HG03521 (cell line): ENCODE results near the gene BICDL1.

Experiments used
- ATAC-seq: cut with Tn5 transposase; IDR thresholded peaks from one replicate; pipeline ENCODE4 v1.9.1; 2021; ENCODE audit warnings: mild to moderate bottlenecking, moderate library complexity; ENCODE audit not compliant: unreplicated experiment

BICDL1 gene

DNA sequence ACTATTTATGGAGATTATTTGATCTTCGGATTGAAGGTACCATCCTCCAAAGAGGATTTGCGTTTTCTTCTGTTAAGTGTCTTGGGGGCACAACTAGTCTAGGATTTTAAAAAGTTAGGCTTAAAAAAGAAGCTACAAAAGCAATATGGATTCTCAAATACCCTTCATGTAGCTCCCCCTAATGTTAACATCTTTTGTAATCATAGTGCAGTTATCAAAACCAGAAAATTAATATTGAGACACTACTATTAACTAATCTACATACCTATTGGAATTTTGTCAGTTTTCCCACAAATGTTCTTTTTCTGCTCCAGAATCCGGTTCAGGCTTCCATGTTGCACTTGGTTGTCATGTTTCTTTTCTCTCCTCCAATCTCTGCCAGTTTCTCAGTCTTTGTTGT, 62.5 kb downstream of the BICDL1 start:
- no peak for ATAC-seq

DNA sequence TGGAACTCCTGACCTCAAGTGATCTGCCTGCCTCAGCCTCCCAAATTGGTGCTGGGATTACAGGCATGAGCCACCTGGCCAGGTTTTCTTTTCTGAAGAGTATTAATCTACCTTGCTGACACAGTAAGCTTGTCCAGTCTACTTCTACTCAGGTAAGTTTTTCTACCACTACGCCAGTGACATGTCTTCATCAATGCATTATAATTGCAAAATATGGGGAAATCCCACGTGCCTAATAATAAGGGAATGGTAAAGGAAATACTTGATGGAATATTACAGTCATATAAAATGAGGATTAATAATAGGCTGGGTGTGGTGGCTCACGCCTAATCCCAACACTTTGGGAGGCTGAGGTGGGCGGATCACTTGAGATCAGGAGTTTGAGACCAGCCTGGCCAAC, 65.3 kb downstream of the BICDL1 start:
- no peak for ATAC-seq

DNA sequence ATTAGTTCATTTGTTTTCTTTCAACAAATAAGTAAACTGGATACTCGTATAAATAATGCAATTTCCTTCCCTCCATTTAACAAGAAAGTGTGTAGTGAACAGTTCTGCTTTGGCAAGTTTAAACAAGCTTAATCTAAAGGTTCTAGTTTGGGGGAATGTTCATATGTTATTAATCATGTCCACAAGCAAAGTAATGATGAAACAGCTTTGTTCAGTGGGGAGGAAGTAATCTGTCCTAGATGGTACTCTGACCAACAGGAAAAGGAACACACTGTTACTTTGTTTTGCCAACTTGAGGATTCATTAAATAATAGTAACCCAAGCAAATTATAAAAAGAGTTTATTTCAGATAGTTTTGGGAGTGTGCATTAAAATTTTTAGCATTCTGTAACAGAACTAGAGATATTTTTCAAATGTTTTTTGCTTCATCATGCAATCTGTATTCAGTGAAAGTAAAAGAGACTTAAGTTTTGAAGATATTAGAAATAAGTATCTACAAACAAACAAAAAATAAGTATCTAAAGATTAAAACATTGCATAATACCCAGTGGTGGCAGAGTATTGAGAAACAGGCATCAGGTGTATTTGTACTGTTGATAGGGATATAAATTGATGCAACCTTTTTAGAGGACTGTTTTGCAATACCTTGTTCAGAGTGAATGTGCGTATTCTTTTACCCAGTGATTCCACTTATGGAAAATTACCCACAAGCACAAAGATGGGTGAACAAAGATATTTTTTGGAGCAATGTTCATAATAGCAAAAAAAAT, 66.4 kb downstream of the BICDL1 start:
- ATAC-seq: no peak

DNA sequence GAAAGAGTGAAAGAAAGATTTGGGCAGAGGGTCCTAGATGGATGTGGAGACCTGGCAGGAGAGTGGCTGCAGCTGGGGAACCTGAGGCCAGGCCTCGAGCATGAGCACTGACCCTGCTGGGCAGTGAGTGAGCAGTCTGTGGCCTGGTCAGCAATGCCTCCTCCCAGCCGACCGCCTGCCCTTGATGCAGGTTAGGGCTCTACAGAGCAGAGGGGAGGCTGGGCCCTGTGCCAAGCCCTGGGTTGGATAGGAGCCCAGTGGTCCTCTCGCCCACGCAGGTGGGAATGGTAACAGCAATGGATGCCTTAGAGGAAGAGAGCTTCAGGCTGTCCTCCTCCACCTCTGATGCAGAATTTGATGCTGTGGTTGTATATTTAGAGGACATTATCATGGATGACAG, 67.7 kb downstream of the BICDL1 start:
- ATAC-seq: no peak

DNA sequence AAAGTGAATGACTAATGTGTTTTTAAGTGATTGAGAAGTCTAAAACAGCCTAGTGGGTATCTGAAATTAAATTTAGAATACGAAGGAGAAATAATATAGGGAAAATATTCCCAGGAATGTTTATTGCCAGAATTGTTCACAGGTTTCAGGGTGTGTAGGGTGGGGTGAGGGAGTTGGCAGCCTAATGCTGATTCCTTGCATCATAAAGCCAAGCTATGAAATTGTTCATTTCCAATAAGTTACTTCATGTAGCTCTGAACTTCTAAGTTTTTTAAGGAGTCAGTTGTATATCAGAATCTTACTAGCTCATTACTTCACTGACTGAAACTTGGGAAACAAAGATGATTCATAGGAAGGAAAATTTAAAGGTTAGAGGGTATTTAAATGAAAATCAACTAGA, 71.2 kb downstream of the BICDL1 start:
- no peak for ATAC-seq

DNA sequence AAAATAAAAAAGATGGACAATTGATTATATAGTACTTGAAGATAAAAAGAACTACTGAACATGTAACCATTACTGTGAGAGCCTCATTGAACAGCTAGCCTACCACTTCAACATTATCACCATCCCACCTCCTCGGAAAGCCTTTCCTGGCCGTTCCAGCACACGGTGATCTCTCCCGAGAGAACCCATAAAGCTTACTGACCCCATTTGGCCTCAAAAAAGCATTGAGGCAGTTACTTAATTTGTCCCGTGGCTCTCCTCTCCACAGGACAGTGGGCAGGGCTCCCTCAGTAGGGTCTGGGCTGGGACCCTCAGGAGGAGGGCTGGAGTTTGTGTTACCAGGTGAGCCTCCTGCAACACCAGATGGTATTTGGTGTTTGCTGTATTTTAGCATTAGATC, 71.7 kb downstream of the BICDL1 start:
- no peak for ATAC-seq

DNA sequence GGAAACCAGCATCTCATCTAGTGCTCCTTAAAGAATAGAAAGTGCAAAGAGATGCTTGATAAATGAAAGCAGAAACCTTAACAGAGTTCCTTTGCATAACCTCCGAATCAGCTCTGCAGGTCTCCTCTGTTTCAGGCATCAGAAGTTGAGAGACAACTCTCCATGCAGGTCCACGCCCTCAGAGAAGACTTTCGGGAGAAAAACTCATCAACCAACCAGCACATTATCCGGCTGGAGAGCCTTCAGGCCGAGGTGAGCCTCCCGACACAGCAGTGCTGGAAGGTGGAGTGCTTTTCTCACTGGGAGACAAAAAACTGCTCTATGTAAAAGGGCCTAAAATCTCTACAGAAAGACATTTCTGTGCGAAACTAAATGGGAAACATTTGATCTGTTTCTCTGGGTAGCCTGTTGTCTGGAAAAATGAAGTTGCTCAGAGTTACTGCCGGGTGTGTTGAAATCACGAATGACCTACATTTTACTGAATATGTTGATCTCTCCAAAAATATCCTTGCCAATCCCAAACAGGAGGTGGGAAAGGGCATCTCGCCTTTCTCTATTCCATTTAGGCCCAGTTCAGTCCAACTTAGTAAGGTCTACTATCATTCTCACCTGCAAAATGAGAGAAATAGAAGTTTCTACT, 72.7 kb downstream of the BICDL1 start:
- ATAC-seq: no peak

DNA sequence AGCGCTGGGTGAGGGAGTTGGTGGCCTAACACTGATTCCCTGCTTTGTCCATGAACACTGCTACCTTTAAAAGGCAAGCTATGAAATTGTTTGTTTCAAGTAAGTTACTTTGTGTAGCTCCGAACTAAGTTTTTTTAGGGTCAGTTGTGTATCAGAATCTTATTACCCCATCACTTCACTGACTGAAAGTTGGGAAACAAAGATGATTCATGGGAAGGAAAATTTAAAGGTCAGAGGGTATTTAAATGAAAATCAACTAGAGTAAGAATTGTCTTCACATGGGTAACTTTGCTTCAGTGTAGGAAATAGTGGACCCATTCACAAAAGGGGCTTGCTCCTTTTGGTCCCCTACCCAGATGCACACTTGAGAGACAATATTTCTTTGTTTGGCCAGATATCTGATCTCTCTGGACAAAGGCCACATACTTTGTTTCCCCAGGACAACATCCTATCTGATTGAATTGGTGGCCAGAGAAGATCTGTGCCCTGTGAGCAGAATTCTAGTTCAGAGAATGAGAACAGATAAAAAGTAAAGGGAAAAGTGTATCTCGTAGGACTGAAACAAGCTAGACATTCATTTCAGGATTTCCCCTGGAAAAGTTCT, 74.0 kb downstream of the BICDL1 start:
- no peak for ATAC-seq

DNA sequence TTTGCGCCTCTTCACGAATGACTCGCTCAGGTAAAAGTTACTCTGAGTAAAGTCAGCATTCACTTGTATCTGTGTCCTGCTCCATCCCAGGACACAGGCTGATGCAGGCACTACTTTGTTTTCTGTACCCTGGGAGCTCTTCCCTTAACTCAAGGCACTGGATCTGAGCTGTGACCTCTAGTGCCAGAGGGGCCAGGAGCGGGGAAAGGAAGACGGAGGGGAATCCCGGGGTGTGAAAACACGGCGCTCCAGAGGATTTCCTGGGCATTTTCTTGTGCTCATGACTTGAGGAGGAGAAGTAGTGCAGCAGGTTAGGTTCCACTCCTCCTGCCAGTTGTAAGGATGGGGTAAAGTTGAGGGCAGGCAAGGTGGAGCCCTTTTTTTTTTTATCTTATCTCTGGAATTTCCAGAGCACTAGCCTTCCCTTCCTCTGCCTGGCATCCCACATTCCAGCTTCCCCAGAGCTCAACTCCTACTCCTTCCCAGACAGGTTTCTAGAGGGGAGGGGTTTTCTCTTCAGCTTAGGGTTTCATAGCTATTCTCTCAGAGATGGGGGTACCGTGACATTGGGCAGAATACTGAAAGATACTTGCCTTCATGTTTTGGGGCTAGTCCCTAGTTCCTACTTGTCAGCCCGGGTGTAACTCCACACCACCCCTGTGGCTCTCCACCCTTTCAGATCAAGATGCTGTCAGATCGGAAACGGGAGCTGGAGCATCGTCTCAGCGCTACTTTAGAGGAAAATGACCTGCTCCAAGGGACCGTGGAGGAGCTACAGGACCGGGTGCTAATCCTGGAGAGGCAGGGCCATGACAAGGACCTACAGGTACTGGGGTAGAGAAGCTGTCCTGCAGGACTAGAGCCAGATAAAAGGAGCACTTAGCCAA, 75.3 kb downstream of the BICDL1 start:
- no peak for ATAC-seq

DNA sequence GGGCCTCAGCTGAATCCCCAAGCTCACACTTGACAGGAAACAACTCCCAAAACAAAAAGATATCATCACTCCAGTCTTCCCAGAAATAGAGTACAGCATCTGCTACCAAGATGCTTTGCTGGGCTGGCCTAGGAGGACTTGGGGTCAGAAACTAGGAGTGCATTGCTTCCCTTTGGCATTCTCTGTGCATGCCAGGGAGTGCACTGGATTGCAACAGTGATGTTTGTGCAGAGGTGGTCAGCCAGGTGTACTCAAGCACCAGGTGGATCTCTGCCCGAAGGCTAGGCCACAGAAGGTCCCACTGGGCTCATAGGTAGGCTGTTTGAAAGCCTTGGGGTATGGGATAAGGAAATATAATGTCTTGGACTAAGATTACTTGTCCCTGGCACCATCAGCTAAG, 76.4 kb downstream of the BICDL1 start:
- no peak for ATAC-seq

DNA sequence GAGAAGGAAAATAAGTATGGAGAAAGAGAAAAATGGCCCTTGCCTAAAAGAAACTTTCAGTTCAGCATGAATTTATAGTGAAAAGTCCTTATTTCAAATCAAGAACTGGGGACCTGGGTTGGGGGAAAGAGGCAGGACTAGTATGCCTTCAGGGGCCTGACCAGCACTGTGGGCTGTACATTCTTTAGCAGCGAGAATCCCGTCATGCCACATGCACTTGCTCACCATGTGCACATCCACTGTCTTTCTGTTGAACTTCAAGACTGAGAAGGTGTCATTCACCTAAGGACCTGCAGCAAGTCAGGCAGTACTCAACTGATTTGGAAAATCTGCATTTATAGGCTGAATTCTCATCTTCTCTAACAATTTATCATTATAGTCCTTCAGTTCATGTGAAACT, 77.3 kb downstream of the BICDL1 start:
- ATAC-seq: no peak

DNA sequence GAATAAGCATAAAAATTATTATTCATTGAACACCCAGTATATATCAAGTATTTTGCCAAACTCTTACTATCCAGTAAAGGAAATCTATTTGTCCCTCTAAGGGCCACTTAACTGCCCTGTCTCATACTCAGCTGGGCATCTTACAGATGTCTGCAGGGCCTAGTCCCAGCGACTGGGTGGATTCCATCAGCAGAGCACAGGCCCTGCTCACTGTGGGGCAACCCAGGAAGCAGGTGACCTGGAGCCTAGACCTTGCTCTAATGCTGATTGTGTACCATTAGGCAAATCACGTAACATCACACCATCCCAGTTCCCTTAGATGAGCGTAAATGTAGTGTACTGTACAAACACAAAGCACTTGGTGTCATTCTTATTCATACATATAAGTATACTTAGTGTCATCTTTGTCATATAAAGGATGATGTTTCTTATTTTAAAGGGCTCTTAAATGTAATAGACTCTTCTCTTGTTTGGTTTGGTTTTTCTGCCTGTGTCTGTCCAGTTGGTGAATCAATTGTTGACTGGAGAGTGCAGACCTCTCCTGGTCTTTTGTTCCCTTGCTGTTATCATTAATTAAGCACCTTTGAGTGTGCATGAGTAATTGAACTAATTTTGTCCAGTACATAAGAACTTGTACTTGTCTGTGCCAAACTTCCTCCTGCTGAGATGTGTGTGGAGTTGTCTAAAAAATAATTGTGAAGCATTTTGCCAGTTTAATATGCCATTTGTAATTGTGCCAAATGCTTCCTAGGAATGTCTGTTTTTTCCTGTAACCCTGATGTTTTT, 78.2 kb downstream of the BICDL1 start:
- no peak for ATAC-seq

DNA sequence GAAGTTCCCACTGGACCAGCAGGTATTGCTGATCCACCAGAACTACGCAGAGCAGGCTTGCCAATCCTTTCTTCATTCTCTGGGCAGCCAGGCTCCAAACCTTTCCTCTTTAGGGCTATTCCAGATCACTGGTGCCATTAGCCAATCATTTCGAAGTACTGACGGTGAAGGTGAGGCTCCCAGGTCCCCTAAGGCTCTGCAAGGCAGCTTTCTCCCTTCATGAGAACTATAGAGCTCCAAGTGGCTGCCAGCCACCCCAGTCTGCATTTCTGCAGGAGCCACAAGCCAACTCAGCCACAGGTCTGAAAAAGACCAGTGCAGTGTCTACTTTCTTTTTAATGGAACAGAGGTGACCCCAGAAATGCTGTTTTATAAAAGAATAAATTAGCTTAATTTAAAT, 78.9 kb downstream of the BICDL1 start:
- ATAC-seq: no peak

DNA sequence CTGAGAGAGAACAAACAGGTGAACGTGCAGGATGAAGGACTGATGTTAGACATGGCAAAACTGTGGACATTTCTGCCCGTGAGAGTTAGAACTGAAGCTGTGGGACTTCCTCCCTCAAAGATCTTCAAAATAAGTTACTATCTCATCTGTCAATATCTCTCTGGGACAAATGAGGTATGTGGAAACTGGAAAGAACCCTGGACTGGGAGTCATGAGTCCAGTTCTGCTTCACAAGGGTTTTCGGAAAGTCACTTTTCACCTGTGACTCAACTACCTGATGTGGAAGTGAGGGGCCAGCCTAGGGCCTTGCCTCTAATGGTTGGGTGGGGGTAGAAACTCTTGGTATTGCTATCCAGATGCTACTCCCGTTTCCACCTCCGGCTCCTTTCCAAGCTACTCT, 80.2 kb downstream of the BICDL1 start:
- ATAC-seq: no peak

DNA sequence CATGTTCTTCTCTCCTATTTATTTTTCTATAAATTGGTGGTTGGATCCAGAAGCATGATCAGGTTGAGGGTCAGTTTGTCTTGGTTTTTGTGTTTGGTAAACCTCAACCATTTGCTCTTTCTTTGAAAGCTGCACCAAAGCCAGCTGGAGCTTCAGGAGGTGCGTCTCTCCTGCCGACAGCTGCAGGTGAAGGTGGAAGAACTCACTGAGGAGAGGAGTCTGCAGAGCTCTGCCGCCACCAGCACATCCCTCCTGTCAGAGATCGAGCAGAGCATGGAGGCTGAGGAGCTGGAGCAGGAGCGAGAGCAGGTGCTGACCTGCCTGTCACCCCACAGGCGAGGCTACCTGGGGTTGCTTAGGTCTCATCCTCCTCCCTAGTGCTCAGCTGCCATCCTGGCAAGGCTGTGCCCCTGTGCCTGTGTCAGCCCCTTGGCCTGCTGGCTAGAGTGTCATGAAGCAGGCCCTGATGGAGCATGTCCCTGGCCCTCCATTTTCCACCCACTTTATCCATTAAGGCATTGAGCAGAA, 82.5 kb downstream of the BICDL1 start:
- ATAC-seq: no peak

DNA sequence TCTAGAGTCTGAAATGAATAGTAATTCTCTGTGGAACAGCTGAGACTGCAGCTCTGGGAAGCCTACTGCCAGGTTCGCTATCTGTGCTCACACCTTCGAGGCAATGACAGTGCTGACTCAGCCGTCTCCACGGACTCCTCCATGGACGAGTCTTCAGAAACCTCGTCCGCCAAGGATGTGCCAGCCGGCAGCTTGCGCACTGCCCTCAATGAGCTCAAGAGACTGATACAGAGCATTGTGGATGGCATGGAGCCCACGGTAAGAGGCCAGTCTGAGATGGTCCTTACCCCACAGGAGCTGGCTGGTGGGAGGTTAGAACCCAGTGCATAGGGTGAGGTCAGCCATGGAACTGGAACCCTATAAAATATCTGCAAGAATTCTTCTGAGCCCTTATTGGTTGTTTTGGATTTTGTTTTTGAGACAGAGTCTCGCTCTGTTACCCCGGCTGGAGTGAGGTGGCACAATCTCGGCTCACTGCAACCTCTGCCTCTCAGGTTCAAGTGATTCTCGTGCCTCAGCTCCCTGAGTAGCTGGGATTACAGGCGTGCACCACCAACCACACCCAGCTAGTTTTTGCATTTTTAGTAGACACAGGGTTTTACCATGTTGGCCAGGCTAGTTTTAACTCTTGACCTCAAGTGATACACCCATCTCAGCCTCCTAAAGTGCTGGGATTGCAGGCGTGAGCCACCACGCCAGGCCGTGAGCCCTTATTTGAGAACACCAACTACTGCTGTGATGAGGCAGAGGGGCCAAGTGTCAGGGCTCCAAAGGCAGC, 83.6 kb downstream of the BICDL1 start:
- no peak for ATAC-seq

DNA sequence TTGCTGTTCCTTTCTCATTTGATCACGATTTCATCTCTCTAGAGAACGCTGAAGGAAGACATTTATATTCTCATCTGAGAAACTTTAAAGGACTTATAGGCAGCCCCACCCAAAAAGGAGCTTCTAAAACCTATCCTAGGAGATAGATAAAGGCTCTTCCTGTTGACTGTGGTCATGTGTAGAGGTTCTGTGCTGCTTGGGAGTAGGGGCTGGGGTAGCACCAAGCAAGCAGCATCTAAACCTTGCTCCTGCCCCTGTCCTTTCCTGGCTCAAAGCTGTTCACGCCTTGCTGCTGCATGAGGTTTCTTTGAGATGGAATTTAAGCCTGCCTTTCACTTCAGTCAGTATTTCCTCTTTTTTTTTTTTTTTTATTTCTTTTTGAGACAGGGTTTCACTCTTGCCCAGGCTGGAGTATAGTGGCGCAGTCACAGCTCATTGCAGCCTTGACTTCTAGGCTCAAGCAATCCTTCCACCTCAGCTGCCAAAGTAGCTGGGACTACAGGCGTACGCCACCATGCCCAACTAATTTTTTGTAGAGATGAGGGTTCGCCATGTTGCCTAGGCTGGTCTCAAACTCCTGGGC, 86.1 kb downstream of the BICDL1 start:
- no peak for ATAC-seq

DNA sequence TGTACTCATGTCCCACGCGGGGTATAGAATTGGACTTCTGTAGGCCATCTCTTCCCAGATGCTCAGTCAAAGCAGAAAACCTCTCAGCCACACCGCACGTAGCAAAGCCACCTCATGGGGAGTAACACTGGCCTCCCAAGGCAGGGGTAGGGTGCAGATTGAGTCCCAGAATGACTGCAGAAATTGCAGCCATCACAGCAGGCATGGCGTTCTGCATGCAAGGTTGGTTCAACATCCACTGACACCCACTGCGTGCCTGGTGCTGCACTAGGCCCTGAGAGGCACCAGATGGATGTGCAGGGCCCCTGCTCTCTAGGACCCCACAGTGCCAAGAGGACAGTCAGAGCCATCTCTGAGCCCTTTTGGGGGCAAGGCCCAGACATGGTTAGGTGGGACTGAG, 87.6 kb downstream of the BICDL1 start:
- no peak for ATAC-seq

DNA sequence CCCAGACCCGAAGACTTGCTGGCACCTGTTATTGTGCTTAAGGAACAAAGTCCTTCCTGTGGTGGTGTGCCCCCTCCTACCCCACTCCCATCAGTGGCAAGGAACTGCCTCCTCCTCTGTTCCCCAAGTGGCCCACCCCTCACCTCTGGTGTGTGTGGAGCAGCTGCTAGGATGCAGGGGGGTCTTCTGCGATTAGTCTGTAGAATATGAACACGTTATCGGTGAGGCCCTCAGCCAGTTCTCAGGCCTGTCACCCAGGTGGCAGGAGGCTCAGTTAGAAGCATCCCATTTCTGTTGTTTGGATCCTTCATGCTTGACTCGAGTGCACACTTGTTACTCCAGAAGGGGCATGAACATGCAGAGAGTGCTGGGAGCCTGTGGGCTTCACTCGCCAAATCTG, 88.2 kb downstream of the BICDL1 start:
- ATAC-seq: no peak
